ENCODE data around the gene ANLN.
A peak's percentile ranks its signal among the peaks of the same experiment; 100 is the strongest.
"Not testable (repeated sequence)": the region's sequence is repeated elsewhere in the genome, so short reads cannot be mapped to it uniquely, and the experiment has no call there.

The ANLN gene

GRCh38 chr7:36381056-36381455 is 8.6 kb upstream of the ANLN start:
- DNase-seq: no peak

- not testable (repeated sequence) for DNase-seq
Measured at GRCh38 chr7:36383284-36383683, 6.4 kb upstream of the ANLN start.

GRCh38 chr7:36385646-36386045 is 4.0 kb upstream of the ANLN start:
- not testable (repeated sequence) for DNase-seq

GRCh38 chr7:36387435-36388231 is 2.0 kb upstream of the ANLN start:
- DNase-seq: no peak

GRCh38 chr7:36388423-36388822 is 1.2 kb upstream of the ANLN start:
- no peak for DNase-seq

GRCh38 chr7:36390199-36391090 is 783 bp downstream of the ANLN start:
- DNase-seq: peak; percentile 39

- DNase-seq: peak; percentile 32
Measured at GRCh38 chr7:36391436-36392198, 2.0 kb downstream of the ANLN start.

GRCh38 chr7:36393826-36394225 is 4.2 kb downstream of the ANLN start:
- no peak for DNase-seq

GRCh38 chr7:36395171-36395894 is 5.7 kb downstream of the ANLN start:
- DNase-seq: no peak

- DNase-seq: no peak
Measured at GRCh38 chr7:36396150-36396549, 6.5 kb downstream of the ANLN start.

- DNase-seq: no peak
Measured at GRCh38 chr7:36400036-36400435, 10.4 kb downstream of the ANLN start.

GRCh38 chr7:36400606-36401005 is 10.9 kb downstream of the ANLN start:
- no peak for DNase-seq

GRCh38 chr7:36403452-36403851 is 13.8 kb downstream of the ANLN start:
- no peak for DNase-seq

- no peak for DNase-seq
Measured at GRCh38 chr7:36404639-36405408, 15.2 kb downstream of the ANLN start.

- no peak for DNase-seq
Measured at GRCh38 chr7:36405409-36405803, 15.7 kb downstream of the ANLN start.

- DNase-seq: no peak
Measured at GRCh38 chr7:36406156-36406555, 16.5 kb downstream of the ANLN start.

GRCh38 chr7:36407636-36408550 is 18.2 kb downstream of the ANLN start:
- DNase-seq: no peak

- no peak for DNase-seq
Measured at GRCh38 chr7:36408589-36408988, 18.9 kb downstream of the ANLN start.

GRCh38 chr7:36409180-36409579 is 19.5 kb downstream of the ANLN start:
- no peak for DNase-seq

- no peak for DNase-seq
Measured at GRCh38 chr7:36415144-36415543, 25.5 kb downstream of the ANLN start.

GRCh38 chr7:36416251-36416650 is 26.6 kb downstream of the ANLN start:
- no peak for DNase-seq

All from CD4-positive, alpha-beta T cell treated with Interleukin-17A for 1 hour (primary cell).